Caco-2 (cell line): ENCODE data around the gene CEP131. TPM values are rescaled to one million over a fixed set of nuclear protein-coding genes. Genes with fewer than 3 reads are reported as not detected.

Experiments
- BruUV-seq: library from RNA; stranded (reverse); fragments of 400-500 nt; replicated peaks from 2 replicates; lab custom pipeline; 2021; lab: Mats Ljungman, UMichigan
- CTCF ChIA-PET: fragments of 300-600 bp; sonication (Branson Sonifier 250); formaldehyde crosslinking; loops from one replicate; lab custom pipeline; 2022; ENCODE audit warnings: antibody characterized with exemption; lab: Charles Lee
- POLR2A ChIA-PET: fragments of 300-600 bp; sonication (Branson Sonifier 250); formaldehyde crosslinking; loops from one replicate; lab custom pipeline; 2022; ENCODE audit warnings: antibody characterized with exemption; lab: Charles Lee
- DNase-seq, 2 experiments: peaks; one replicate each; pipeline versions ENCODE4 v3.0.0 to v3.0.0-alpha.2; 2020 to 2022
- H3K27me3 ChIP-seq: replicated peaks from 2 replicates; pipeline ENCODE4 v1.6.0; 2011; ENCODE audit warnings: low read length; ENCODE audit not compliant: control insufficient read depth, insufficient read depth
- H3K36me3 ChIP-seq: 2 replicates; pipeline ENCODE4 v1.5.1; 2011; ENCODE audit warnings: low read length; ENCODE audit not compliant: control insufficient read depth, insufficient read depth
- H3K4me1 ChIP-seq: fragments of 250-450 bp; sonication (Bioruptor Pico); 2 replicates; pipeline ENCODE4 v1.5.1; 2020; ENCODE audit warnings: mild to moderate bottlenecking
- H3K4me3 ChIP-seq: 2 replicates; pipeline ENCODE4 v1.5.1; 2011; ENCODE audit warnings: low read depth, mild to moderate bottlenecking, control low read depth, low read length
- H3K9me3 ChIP-seq: fragments of 250-450 bp; sonication (Bioruptor Pico); 2 replicates; pipeline ENCODE4 v1.5.1; 2020; ENCODE audit warnings: mild to moderate bottlenecking, moderate library complexity
- H3K27ac Mint-ChIP-seq: one replicate; pipeline ENCODE4 v1.8.0; 2022; ENCODE audit warnings: mixed read lengths; ENCODE audit not compliant: unreplicated experiment
- H3K27me3 Mint-ChIP-seq: one replicate; pipeline ENCODE4 v1.8.0; 2022; ENCODE audit warnings: mixed read lengths; ENCODE audit not compliant: insufficient read depth, unreplicated experiment
- H3K36me3 Mint-ChIP-seq: one replicate; pipeline ENCODE4 v1.8.0; 2022; ENCODE audit warnings: mild to moderate bottlenecking, mixed read lengths; ENCODE audit not compliant: insufficient read depth, unreplicated experiment
- H3K4me1 Mint-ChIP-seq: one replicate; pipeline ENCODE4 v1.8.0; 2022; ENCODE audit warnings: low read depth, mixed read lengths; ENCODE audit not compliant: unreplicated experiment
- H3K4me3 Mint-ChIP-seq: one replicate; pipeline ENCODE4 v1.8.0; 2022; ENCODE audit warnings: mild to moderate bottlenecking, moderate library complexity, mixed read lengths; ENCODE audit not compliant: unreplicated experiment
- H3K9me3 Mint-ChIP-seq: one replicate; pipeline ENCODE4 v1.8.0; 2022; ENCODE audit warnings: mixed read lengths; ENCODE audit not compliant: unreplicated experiment
- CTCF ChIP-seq, 2 experiments: fragments of 200-600 bp in 1 of 2; IDR thresholded peaks; 1 replicate in 1 of 2; 2 replicates in 1 of 2; pipeline versions ENCODE4 v1.5.1 to v1.8.0; 2011 to 2022; ENCODE audit warnings: antibody characterized with exemption in 1 of 2, control low read depth in 1 of 2, inconsistent platforms in 1 of 2, low read depth in 1 of 2, low read length in 1 of 2, mild to moderate bottlenecking in 1 of 2, moderate library complexity in 1 of 2; ENCODE audit not compliant: insufficient read depth in 1 of 2, severe bottlenecking in 1 of 2, unreplicated experiment in 1 of 2
- intact Hi-C: fragments of 100-400 bp; cut with micrococcal nuclease; formaldehyde crosslinking; loops from one replicate; pipeline ENCODE4 v1.10.0; 2022; ENCODE audit not compliant: unreplicated experiment
- total RNA-seq: library from RNA; stranded (reverse); gene quantifications from 2 replicates; pipeline ENCODE4 v1.2.3, GENCODE V29; 2022

CEP131 gene
- total RNA-seq, 1 experiment from 2014 or later: 28.4 TPM

- BruUV-seq: no TSS peak
- intact Hi-C loops: loop anchor here (1.0 to 2.0 kb wide), 3 partner anchors 16 to 106 kb away; no protein-coding TSS in a partner anchor
- H3K4me1 Mint-ChIP-seq: peaks cover 19% of the 10 kb centered on the region
- ChIA-PET CTCF (interaction anchor here (0.7 to 1.5 kb wide), 7 partner anchors 16 to 250 kb away, joined by 3 to 11 read pairs (median 3); partner anchors contain the start of genes BAHCC1 and CEP131), POLR2A (interaction anchor here (0.6 to 1.5 kb wide), 8 partner anchors 16 to 273 kb away, joined by 3 to 34 read pairs (median 4); partner anchors contain the start of genes ACTG1, BAHCC1 and CEP131)
- peaks cover 26% of the 10 kb centered on the region for H3K4me1 ChIP-seq
- no peaks in the 10 kb centered on the region for H3K27me3 Mint-ChIP-seq
- H3K27ac Mint-ChIP-seq: peak within 1 kb of the TSS; percentile 71
- H3K4me3 Mint-ChIP-seq: peak within 1 kb of the TSS; percentile 82
- no peak for TF ChIP-seq CTCF (IDR thresholded peaks at IDR 0.05; ENCODE audit: insufficient read depth in 1 of 2, low read depth in 1 of 2, low read length in 1 of 2, severe bottlenecking in 1 of 2, unreplicated experiment in 1 of 2)
- H3K9me3 Mint-ChIP-seq: no peaks in the 10 kb centered on the region
- H3K4me3 ChIP-seq: peak within 1 kb of the TSS; percentile 91
- H3K27me3 ChIP-seq: no peaks in the 10 kb centered on the region
- H3K36me3 Mint-ChIP-seq: peaks cover 52% of the 10 kb centered on the region
- H3K9me3 ChIP-seq: no peaks in the 10 kb centered on the region
- H3K36me3 ChIP-seq: no peaks in the 10 kb centered on the region
- DNase-seq: peak; percentile 98 to 99
Observed at GRCh38 chr17:81238815-81239713, 16.3 kb upstream of the CEP131 start, which contains the start of the genes NDUFAF8 and TEPSIN. TSS of gene NDUFAF8 (plus strand) at chr17:81239318. CDS start at chr17:81239364, 46 bp downstream. TSS of gene TEPSIN (minus strand) at chr17:81239055. CDS start at chr17:81239033, 22 bp downstream.

GRCh38 chr17:81238490-81238814 is 15.7 kb upstream of the CEP131 start:
- H3K36me3 ChIP-seq: no peaks in the 10 kb centered on the region
- intact Hi-C loops: loop anchor here (2.0 kb wide), 1 partner anchor 106 kb away; no protein-coding TSS in a partner anchor
- H3K36me3 Mint-ChIP-seq: peaks cover 48% of the 10 kb centered on the region
- peak overlapping the region; percentile 82 for H3K4me3 Mint-ChIP-seq
- no TSS peak for BruUV-seq
- ChIA-PET CTCF (interaction anchor here (1.1 to 1.5 kb wide), 5 partner anchors 16 to 249 kb away, joined by 3 to 11 read pairs (median 3); partner anchors contain the start of genes BAHCC1 and CEP131), POLR2A (interaction anchor here (0.6 to 1.5 kb wide), 6 partner anchors 16 to 274 kb away, joined by 3 to 34 read pairs (median 4); partner anchors contain the start of genes BAHCC1 and CEP131)
- no peak for DNase-seq
- no peaks in the 10 kb centered on the region for H3K27me3 ChIP-seq
- H3K9me3 ChIP-seq: no peaks in the 10 kb centered on the region
- peaks cover 31% of the 10 kb centered on the region for H3K4me1 ChIP-seq
- peaks cover 19% of the 10 kb centered on the region for H3K4me1 Mint-ChIP-seq
- TF ChIP-seq CTCF (IDR thresholded peaks at IDR 0.05; ENCODE audit: insufficient read depth in 1 of 2, low read depth in 1 of 2, low read length in 1 of 2, severe bottlenecking in 1 of 2, unreplicated experiment in 1 of 2): no peak
- H3K9me3 Mint-ChIP-seq: no peaks in the 10 kb centered on the region
- no peaks in the 10 kb centered on the region for H3K27me3 Mint-ChIP-seq
- peak overlapping the region; percentile 91 for H3K4me3 ChIP-seq
- H3K27ac Mint-ChIP-seq: no peak overlapping the region
